ENCODE results near the gene MSI2.

The MSI2 gene

GRCh38 chr17:57269598-57270255 lies 13.4 kb downstream of the MSI2 start:
- Histone ChIP-seq H3K9me3 (ENCODE audit: insufficient read depth, low read length) (no peaks in the 10 kb centered on the region), H3K36me3 (ENCODE audit: insufficient read depth, insufficient read length, low read length) (peaks cover 80% of the 10 kb centered on the region), H3K9ac (ENCODE audit: insufficient read length, low read depth) (no peak overlapping the region), H3K27me3 (ENCODE audit: insufficient read depth, insufficient read length) (no peaks in the 10 kb centered on the region), H3K4me1 (ENCODE audit: insufficient read depth, insufficient read length) (peaks cover 2% of the 10 kb centered on the region), H3K4me3 (ENCODE audit: insufficient read length, low read depth) (no peak overlapping the region)
- no peak for DNase-seq (ENCODE audit: low read depth, low spot score)
- TF ChIP-seq SUZ12 (IDR thresholded peaks at IDR 0.05; ENCODE audit: extremely low read depth, insufficient read depth, insufficient read length) (no peak), ZNF274 (IDR thresholded peaks at IDR 0.05; ENCODE audit: low read depth, low read length) (no peak), YY1 (IDR thresholded peaks at IDR 0.05; ENCODE audit: insufficient read depth, insufficient read length) (no peak)

- peaks cover 2% of the 10 kb centered on the region for H3K4me1 ChIP-seq (ENCODE audit: insufficient read depth, insufficient read length)
- no peak overlapping the region for H3K4me3 ChIP-seq (ENCODE audit: insufficient read length, low read depth)
- H3K27me3 ChIP-seq (ENCODE audit: insufficient read depth, insufficient read length) = no peaks in the 10 kb centered on the region
- no peaks in the 10 kb centered on the region for H3K9me3 ChIP-seq (ENCODE audit: insufficient read depth, low read length)
- no peak overlapping the region for H3K9ac ChIP-seq (ENCODE audit: insufficient read length, low read depth)
- TF ChIP-seq YY1 (IDR thresholded peaks at IDR 0.05; ENCODE audit: insufficient read depth, insufficient read length) (no peak), SUZ12 (IDR thresholded peaks at IDR 0.05; ENCODE audit: extremely low read depth, insufficient read depth, insufficient read length) (no peak), ZNF274 (IDR thresholded peaks at IDR 0.05; ENCODE audit: low read depth, low read length) (no peak)
- H3K36me3 ChIP-seq (ENCODE audit: insufficient read depth, insufficient read length, low read length) = peaks cover 77% of the 10 kb centered on the region
- no peak for DNase-seq (ENCODE audit: low read depth, low spot score)
Measured at GRCh38 chr17:57270801-57271245, 14.5 kb downstream of the MSI2 start.

GRCh38 chr17:57271821-57272220 lies 15.5 kb downstream of the MSI2 start:
- no peak for DNase-seq (ENCODE audit: low read depth, low spot score)
- Histone ChIP-seq H3K27me3 (ENCODE audit: insufficient read depth, insufficient read length) (no peaks in the 10 kb centered on the region), H3K36me3 (ENCODE audit: insufficient read depth, insufficient read length, low read length) (peaks cover 71% of the 10 kb centered on the region), H3K9me3 (ENCODE audit: insufficient read depth, low read length) (no peaks in the 10 kb centered on the region), H3K9ac (ENCODE audit: insufficient read length, low read depth) (no peak overlapping the region), H3K4me1 (ENCODE audit: insufficient read depth, insufficient read length) (peaks cover 2% of the 10 kb centered on the region), H3K4me3 (ENCODE audit: insufficient read length, low read depth) (no peak overlapping the region)
- TF ChIP-seq SUZ12 (IDR thresholded peaks at IDR 0.05; ENCODE audit: extremely low read depth, insufficient read depth, insufficient read length) = no peak
- no peak for TF ChIP-seq ZNF274 (IDR thresholded peaks at IDR 0.05; ENCODE audit: low read depth, low read length)
- no peak for TF ChIP-seq YY1 (IDR thresholded peaks at IDR 0.05; ENCODE audit: insufficient read depth, insufficient read length)

- Histone ChIP-seq H3K27me3 (ENCODE audit: insufficient read depth, insufficient read length) (no peaks in the 10 kb centered on the region), H3K36me3 (ENCODE audit: insufficient read depth, insufficient read length, low read length) (peaks cover 65% of the 10 kb centered on the region), H3K4me3 (ENCODE audit: insufficient read length, low read depth) (no peak overlapping the region), H3K9me3 (ENCODE audit: insufficient read depth, low read length) (no peaks in the 10 kb centered on the region), H3K4me1 (ENCODE audit: insufficient read depth, insufficient read length) (peaks cover 2% of the 10 kb centered on the region), H3K9ac (ENCODE audit: insufficient read length, low read depth) (no peak overlapping the region)
- no peak for TF ChIP-seq ZNF274 (IDR thresholded peaks at IDR 0.05; ENCODE audit: low read depth, low read length)
- no peak for TF ChIP-seq SUZ12 (IDR thresholded peaks at IDR 0.05; ENCODE audit: extremely low read depth, insufficient read depth, insufficient read length)
- TF ChIP-seq YY1 (IDR thresholded peaks at IDR 0.05; ENCODE audit: insufficient read depth, insufficient read length) = no peak
- no peak for DNase-seq (ENCODE audit: low read depth, low spot score)
Measured at GRCh38 chr17:57273490-57273889, 17.2 kb downstream of the MSI2 start.

- no peak overlapping the region for H3K9ac ChIP-seq (ENCODE audit: insufficient read length, low read depth)
- H3K4me1 ChIP-seq (ENCODE audit: insufficient read depth, insufficient read length) = peaks cover 2% of the 10 kb centered on the region
- no peak overlapping the region for H3K4me3 ChIP-seq (ENCODE audit: insufficient read length, low read depth)
- H3K9me3 ChIP-seq (ENCODE audit: insufficient read depth, low read length) = no peaks in the 10 kb centered on the region
- H3K36me3 ChIP-seq (ENCODE audit: insufficient read depth, insufficient read length, low read length) = peaks cover 66% of the 10 kb centered on the region
- H3K27me3 ChIP-seq (ENCODE audit: insufficient read depth, insufficient read length) = no peaks in the 10 kb centered on the region
- DNase-seq (ENCODE audit: low read depth, low spot score) = no peak
- no peak for TF ChIP-seq YY1 (IDR thresholded peaks at IDR 0.05; ENCODE audit: insufficient read depth, insufficient read length)
- no peak for TF ChIP-seq ZNF274 (IDR thresholded peaks at IDR 0.05; ENCODE audit: low read depth, low read length)
- TF ChIP-seq SUZ12 (IDR thresholded peaks at IDR 0.05; ENCODE audit: extremely low read depth, insufficient read depth, insufficient read length) = no peak
Measured at GRCh38 chr17:57274162-57274561, 17.8 kb downstream of the MSI2 start.

- TF ChIP-seq ZNF274 (IDR thresholded peaks at IDR 0.05; ENCODE audit: low read depth, low read length) (no peak), YY1 (IDR thresholded peaks at IDR 0.05; ENCODE audit: insufficient read depth, insufficient read length) (no peak), SUZ12 (IDR thresholded peaks at IDR 0.05; ENCODE audit: extremely low read depth, insufficient read depth, insufficient read length) (no peak)
- no peak for DNase-seq (ENCODE audit: low read depth, low spot score)
- Histone ChIP-seq H3K4me3 (ENCODE audit: insufficient read length, low read depth) (no peak overlapping the region), H3K27me3 (ENCODE audit: insufficient read depth, insufficient read length) (no peaks in the 10 kb centered on the region), H3K4me1 (ENCODE audit: insufficient read depth, insufficient read length) (peaks cover 2% of the 10 kb centered on the region), H3K9ac (ENCODE audit: insufficient read length, low read depth) (no peak overlapping the region), H3K36me3 (ENCODE audit: insufficient read depth, insufficient read length, low read length) (peaks cover 61% of the 10 kb centered on the region), H3K9me3 (ENCODE audit: insufficient read depth, low read length) (no peaks in the 10 kb centered on the region)
Measured at GRCh38 chr17:57275071-57275764, 18.9 kb downstream of the MSI2 start.

GRCh38 chr17:57276621-57277020 lies 20.3 kb downstream of the MSI2 start:
- no peaks in the 10 kb centered on the region for H3K27me3 ChIP-seq (ENCODE audit: insufficient read depth, insufficient read length)
- H3K9ac ChIP-seq (ENCODE audit: insufficient read length, low read depth) = no peak overlapping the region
- H3K36me3 ChIP-seq (ENCODE audit: insufficient read depth, insufficient read length, low read length) = peaks cover 63% of the 10 kb centered on the region
- TF ChIP-seq YY1 (IDR thresholded peaks at IDR 0.05; ENCODE audit: insufficient read depth, insufficient read length) (no peak), SUZ12 (IDR thresholded peaks at IDR 0.05; ENCODE audit: extremely low read depth, insufficient read depth, insufficient read length) (no peak), ZNF274 (IDR thresholded peaks at IDR 0.05; ENCODE audit: low read depth, low read length) (no peak)
- H3K9me3 ChIP-seq (ENCODE audit: insufficient read depth, low read length) = no peaks in the 10 kb centered on the region
- H3K4me3 ChIP-seq (ENCODE audit: insufficient read length, low read depth) = no peak overlapping the region
- no peak for DNase-seq (ENCODE audit: low read depth, low spot score)
- H3K4me1 ChIP-seq (ENCODE audit: insufficient read depth, insufficient read length) = no peaks in the 10 kb centered on the region
